Stomach (tissue), 9 donors: ENCODE data around the gene KRTCAP2. TPM values are rescaled to one million over a fixed set of nuclear protein-coding genes. Genes with fewer than 3 reads are reported as not detected.

Experiments
- DNase-seq, 2 donors: peaks; one replicate each; pipeline versions ENCODE4 v3.0.0 to v3.0.0-alpha.2; 2013 to 2019
- H3K27ac ChIP-seq, 5 donors: fragments of 200-600 bp in 4 of 5; sonication (generic) in 4 of 5; one replicate each; pipeline ENCODE4 v1.5.1; 2013 to 2019; ENCODE audit warnings: mild to moderate bottlenecking in 1 of 5, moderate library complexity in 1 of 5
- H3K27me3 ChIP-seq, 3 donors: fragments of 200-600 bp; sonication (generic); one replicate each; pipeline ENCODE4 v1.5.1; 2017 to 2019; ENCODE audit warnings: mixed run types in 1 of 3
- H3K36me3 ChIP-seq, 4 donors: fragments of 200-600 bp; sonication (generic); 1 replicate in 3 of 4; 2 replicates in 1 of 4; pipeline ENCODE4 v1.5.1; 2016 to 2019
- H3K4me1 ChIP-seq, 4 donors: fragments of 200-600 bp; sonication (generic); one replicate each; pipeline ENCODE4 v1.5.1; 2016 to 2019
- H3K4me3 ChIP-seq, 4 donors: fragments of 200-600 bp; sonication (generic) in 3 of 4; one replicate each; pipeline ENCODE4 v1.5.1; 2016 to 2019; ENCODE audit warnings: mild to moderate bottlenecking in 1 of 4
- H3K9me3 ChIP-seq, 4 donors: fragments of 200-600 bp; sonication (generic); one replicate each; pipeline ENCODE4 v1.5.1; 2016 to 2019
- EP300 ChIP-seq: sonication (generic); formaldehyde crosslinking; IDR thresholded peaks from one replicate; pipeline ENCODE4 v1.6.1; 2017; ENCODE audit warnings: antibody characterized with exemption
- POLR2A ChIP-seq, 4 donors: fragments of 450-650 bp; IDR thresholded peaks; one replicate each; pipeline ENCODE4 v1.6.1; 2016; ENCODE audit warnings: antibody characterized with exemption in 4 of 4, control low read depth in 2 of 4, mild to moderate bottlenecking in 1 of 4, moderate library complexity in 1 of 4
- POLR2AphosphoS5 ChIP-seq, 3 donors: sonication (generic); formaldehyde crosslinking; IDR thresholded peaks; one replicate each; pipeline ENCODE4 v1.6.1; 2016; ENCODE audit warnings: antibody characterized with exemption in 3 of 3
- WGBS, 5 donors: extraction: QIAGEN DNeasy Blood & Tissue Kit in 3 of 5; methylation state at CpG; one replicate each; pipeline versions ENCODE4 v1.1.5 to v1.1.7; 2013 to 2018; 5-methylcytosine and 5-hydroxymethylcytosine counted together
- intact Hi-C: fragments of 100-400 bp; cut with DNase I; formaldehyde crosslinking; loops from one replicate; pipeline ENCODE4 v1.15.1; 2023; ENCODE audit warnings: low total_unique reads
- polyA plus RNA-seq, 3 donors: library from polyadenylated mRNA; stranded (reverse); fragments of 200-250 nt; gene quantifications; one replicate each; pipeline ENCODE4 v1.2.3, GENCODE V29; 2013
- total RNA-seq, 5 donors: library from RNA; depleted of rRNA; stranded (reverse); fragments of >200 nt; gene quantifications; one replicate each; pipeline versions ENCODE4 v1.1.0 to v1.2.3, GENCODE V29; 2014 to 2016
- TF ChIP-seq, protein P1 (sequence below), 7 experiments: fragments of 450-650 bp in 4 of 7; fragments of 200-600 bp in 3 of 7; sonication (generic) in 3 of 7; IDR thresholded peaks; one replicate each; pipeline ENCODE4 v1.5.1; 2016 to 2019; ENCODE audit warnings: antibody characterized with exemption in 7 of 7, control low read depth in 2 of 7, mild to moderate bottlenecking in 1 of 7
- donor health status: healthy with polysubstance abuse.
- donor health status: Bipolar disorder and iron deficiency.
- donor health status: healthy.

KRTCAP2 gene
- total and polyA plus RNA-seq, 8 donors: 60.8 to 399 (median 184) TPM

DNA sequence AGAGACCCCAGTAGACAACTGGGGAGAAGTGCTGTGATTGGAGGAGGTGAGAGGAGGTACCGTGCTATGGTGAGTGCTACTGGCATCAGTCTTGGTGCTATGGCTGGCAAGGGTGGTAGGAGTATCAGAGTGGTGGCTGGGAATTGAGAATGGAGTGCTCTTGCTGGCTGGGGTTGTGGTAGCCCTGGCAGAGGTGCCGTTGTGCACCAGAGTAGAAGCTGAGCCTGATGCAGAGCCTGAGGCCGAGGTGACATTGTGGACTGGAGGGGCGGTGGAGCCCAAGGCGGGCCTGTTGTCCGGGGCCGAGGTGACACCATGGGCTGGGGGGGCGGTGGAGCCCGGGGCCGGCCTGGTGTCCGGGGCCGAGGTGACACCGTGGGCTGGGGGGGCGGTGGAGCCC lies 15.2 kb upstream of the KRTCAP2 start:
- Histone ChIP-seq H3K36me3 (no peaks in the 10 kb centered on the region), H3K9me3 (no peaks in the 10 kb centered on the region), H3K27me3 (no peaks in the 10 kb centered on the region), H3K4me1 (peaks cover 30 to 59% (median 41%) of the 10 kb centered on the region in 4 donors), H3K27ac (peak overlapping the region; percentile 72 to 90 (median 79)), H3K4me3 (peak overlapping the region; percentile 24 to 50 (median 34))
- no peak for TF ChIP-seq EP300
- no peak for DNase-seq
- intact Hi-C loops: no loop called here
- WGBS, 5 donors: 23 to 73% (median 45%) methylated on average over 3 to 14 of the region's 14 CpGs

DNA sequence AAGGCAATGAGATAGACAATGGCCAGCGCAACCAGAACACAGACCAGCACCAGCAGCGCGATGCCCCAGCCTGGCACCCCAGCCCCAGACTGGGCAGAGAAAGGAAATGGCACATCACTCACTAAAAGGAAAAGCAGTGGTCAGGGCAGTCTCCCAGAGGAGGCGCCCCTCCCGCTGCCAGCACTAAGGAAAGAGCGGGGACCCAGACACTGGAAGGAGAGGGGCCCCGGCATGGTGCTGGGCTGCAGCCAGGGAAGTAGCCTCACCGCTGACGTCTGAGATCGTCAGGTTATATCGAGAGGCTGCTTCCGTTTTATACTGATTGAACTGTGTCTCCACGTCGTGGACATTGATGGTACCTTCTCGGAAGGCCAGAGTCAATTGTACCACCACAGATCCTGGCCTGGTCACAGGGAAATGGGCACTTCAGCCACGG lies 14.4 kb upstream of the KRTCAP2 start:
- peak overlapping the region; percentile 72 to 90 (median 79) for H3K27ac ChIP-seq
- H3K9me3 ChIP-seq: no peaks in the 10 kb centered on the region
- intact Hi-C loops: no loop called here
- no peak for TF ChIP-seq POLR2A (IDR thresholded peaks at IDR 0.05)
- TF ChIP-seq, protein P1, sequence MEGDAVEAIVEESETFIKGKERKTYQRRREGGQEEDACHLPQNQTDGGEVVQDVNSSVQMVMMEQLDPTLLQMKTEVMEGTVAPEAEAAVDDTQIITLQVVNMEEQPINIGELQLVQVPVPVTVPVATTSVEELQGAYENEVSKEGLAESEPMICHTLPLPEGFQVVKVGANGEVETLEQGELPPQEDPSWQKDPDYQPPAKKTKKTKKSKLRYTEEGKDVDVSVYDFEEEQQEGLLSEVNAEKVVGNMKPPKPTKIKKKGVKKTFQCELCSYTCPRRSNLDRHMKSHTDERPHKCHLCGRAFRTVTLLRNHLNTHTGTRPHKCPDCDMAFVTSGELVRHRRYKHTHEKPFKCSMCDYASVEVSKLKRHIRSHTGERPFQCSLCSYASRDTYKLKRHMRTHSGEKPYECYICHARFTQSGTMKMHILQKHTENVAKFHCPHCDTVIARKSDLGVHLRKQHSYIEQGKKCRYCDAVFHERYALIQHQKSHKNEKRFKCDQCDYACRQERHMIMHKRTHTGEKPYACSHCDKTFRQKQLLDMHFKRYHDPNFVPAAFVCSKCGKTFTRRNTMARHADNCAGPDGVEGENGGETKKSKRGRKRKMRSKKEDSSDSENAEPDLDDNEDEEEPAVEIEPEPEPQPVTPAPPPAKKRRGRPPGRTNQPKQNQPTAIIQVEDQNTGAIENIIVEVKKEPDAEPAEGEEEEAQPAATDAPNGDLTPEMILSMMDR (IDR thresholded peaks at IDR 0.05): no peak
- no peak for TF ChIP-seq EP300
- peak in 2 of 3 donors; percentile 23 to 30 for TF ChIP-seq POLR2AphosphoS5 (IDR thresholded peaks at IDR 0.05)
- H3K36me3 ChIP-seq: no peaks in the 10 kb centered on the region
- H3K4me1 ChIP-seq: peaks cover 29 to 51% (median 34%) of the 10 kb centered on the region in 4 donors
- peak overlapping the region; percentile 24 to 50 (median 34) for H3K4me3 ChIP-seq
- WGBS, 5 donors: 38 to 58% (median 48%) methylated on average over 15 to 16 of the region's 16 CpGs
- DNase-seq: no peak
- H3K27me3 ChIP-seq: no peaks in the 10 kb centered on the region

DNA sequence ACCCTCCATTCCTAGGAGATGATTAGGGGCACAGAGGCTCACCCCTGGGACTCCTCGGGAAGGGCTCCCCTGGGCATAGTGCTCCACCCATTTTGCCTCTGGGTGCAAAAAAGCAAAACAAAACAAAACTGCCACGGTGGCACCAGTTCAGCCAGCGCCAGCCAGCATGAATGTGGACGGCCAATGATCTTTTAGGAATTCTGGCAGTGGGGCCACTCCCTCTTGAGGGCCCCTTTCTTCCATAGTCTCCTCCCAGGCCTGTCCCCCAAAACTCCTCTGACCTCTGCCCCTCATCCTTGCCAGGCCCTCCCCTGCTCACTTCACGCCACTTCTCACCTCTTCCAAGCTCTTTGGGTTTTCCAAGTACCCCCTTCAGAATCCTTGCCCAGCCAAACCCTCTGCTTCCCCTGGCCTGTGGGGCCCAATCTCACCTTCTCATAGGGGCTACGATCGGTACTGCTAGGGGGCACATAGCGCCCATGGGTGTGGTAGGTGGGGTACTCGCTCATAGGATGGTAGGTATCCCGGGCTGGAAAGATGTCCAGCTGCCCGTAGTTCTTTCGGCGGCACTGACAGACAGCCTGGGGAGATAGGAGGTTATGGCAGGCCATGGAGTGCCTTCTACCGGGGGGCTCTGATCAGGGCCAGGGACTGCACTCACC lies 13.8 kb upstream of the KRTCAP2 start:
- H3K27ac ChIP-seq: peak overlapping the region; percentile 72 to 90 (median 79)
- peaks cover 0 to 1% (median 0%) of the 10 kb centered on the region in 4 donors for H3K36me3 ChIP-seq
- TF ChIP-seq, protein P1 (IDR thresholded peaks at IDR 0.05): no peak
- TF ChIP-seq POLR2A (IDR thresholded peaks at IDR 0.05): no peak
- peak in 1 of 3 donors; percentile 2 for TF ChIP-seq POLR2AphosphoS5 (IDR thresholded peaks at IDR 0.05)
- no peak for TF ChIP-seq EP300
- DNase-seq: peak; percentile 49 to 60
- intact Hi-C loops: no loop called here
- peak overlapping the region; percentile 24 to 50 (median 34) for H3K4me3 ChIP-seq
- no peaks in the 10 kb centered on the region for H3K27me3 ChIP-seq
- WGBS, 5 donors: 30 to 59% (median 36%) methylated on average over 13 to 14 of the region's 14 CpGs
- H3K4me1 ChIP-seq: peaks cover 30 to 52% (median 37%) of the 10 kb centered on the region in 4 donors
- no peaks in the 10 kb centered on the region for H3K9me3 ChIP-seq

DNA sequence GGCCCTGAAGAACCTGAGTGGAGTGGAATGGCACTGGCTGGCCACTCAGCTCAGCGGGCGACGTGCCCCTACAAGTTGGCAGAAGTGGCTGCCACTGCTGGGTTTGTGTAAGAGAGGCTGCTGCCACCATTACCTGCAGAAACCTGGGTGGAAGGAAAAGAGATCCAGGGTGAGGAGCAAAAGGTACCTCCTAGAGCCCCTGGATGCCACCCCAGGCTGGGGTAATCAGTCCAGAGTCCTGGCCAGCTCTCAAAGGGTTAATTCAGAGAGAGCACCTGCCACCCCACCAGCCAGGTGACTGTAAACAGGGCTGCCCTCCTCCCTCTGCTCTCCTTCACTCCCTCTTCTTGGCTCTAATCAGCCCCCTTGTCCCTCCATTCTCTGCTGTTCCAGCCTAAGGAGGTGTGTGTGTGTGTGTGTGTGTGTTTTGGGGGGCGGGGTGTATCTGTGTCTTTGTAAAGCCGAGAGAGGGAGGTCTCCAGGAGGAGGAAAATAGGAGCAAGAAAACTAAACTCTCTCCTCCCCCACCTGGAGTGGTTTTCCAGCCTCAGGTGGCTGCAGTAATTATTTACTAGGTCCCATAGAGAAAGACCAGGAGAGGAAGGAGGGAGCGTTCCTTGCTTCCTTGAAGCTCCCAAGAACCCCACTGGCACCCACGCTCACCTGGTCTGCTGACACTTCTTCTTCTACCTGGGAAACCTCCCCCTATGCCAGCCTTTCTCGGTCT lies 13.1 kb upstream of the KRTCAP2 start:
- WGBS, 5 donors: 19 to 51% (median 40%) methylated on average over 6 to 8 of the region's 8 CpGs

More for the DNA sequence above, 13.1 kb upstream of the KRTCAP2 start:
- peak; percentile 57 to 68 for DNase-seq
- Histone ChIP-seq H3K4me3 (peak overlapping the region in 3 of 4 donors; percentile 11 to 50 (median 40)), H3K36me3 (peaks cover 0 to 6% (median 0%) of the 10 kb centered on the region in 4 donors), H3K27me3 (no peaks in the 10 kb centered on the region), H3K4me1 (peaks cover 30 to 59% (median 42%) of the 10 kb centered on the region in 4 donors), H3K9me3 (no peaks in the 10 kb centered on the region), H3K27ac (peak overlapping the region; percentile 72 to 90 (median 79))
- intact Hi-C loops: no loop called here
- TF ChIP-seq POLR2AphosphoS5 (IDR thresholded peaks at IDR 0.05) (peak in 1 of 3 donors; percentile 54), POLR2A (IDR thresholded peaks at IDR 0.05) (no peak), EP300 (no peak)
- TF ChIP-seq, protein P1 (IDR thresholded peaks at IDR 0.05): no peak
